GM10248 (cell line): ENCODE measurements around the gene EEFSEC.

Experiments
- CTCF ChIA-PET: fragments of 300-600 bp; sonication (Branson Sonifier 250); formaldehyde crosslinking; extraction: SDS; loops from one replicate; lab custom pipeline; 2021; ENCODE audit warnings: antibody characterized with exemption; lab: Yijun Ruan, JAX
- POLR2A ChIA-PET: fragments of 350-650 bp; sonication (Branson Sonifier 250); formaldehyde crosslinking; extraction: SDS; loops from one replicate; lab custom pipeline; 2020; ENCODE audit warnings: antibody characterized with exemption; lab: Yijun Ruan, JAX
- DNase-seq: peaks from one replicate; pipeline ENCODE4 v3.0.0; 2012; ENCODE audit errors: extremely low spot score
- CTCF ChIP-seq: IDR thresholded peaks from 2 replicates; pipeline ENCODE4 v1.5.1; 2012; ENCODE audit warnings: mild to moderate bottlenecking, low read depth; ENCODE audit errors: extremely low read depth, missing control alignments, control extremely low read depth

EEFSEC gene

GRCh38 chr3:128349963-128350599 is 196.8 kb downstream of the EEFSEC start:
- POLR2A ChIA-PET = no interaction called here
- TF ChIP-seq CTCF = no peak
- CTCF ChIA-PET = interaction anchor here (1.2 to 2.6 kb wide), 3 partner anchors 10 to 259 kb away, joined by 4 to 7 read pairs (median 5); no protein-coding TSS in a partner anchor
- DNase-seq = no peak

GRCh38 chr3:128351546-128351945 is 198.3 kb downstream of the EEFSEC start:
- POLR2A ChIA-PET = no interaction called here
- no peak for TF ChIP-seq CTCF
- no peak for DNase-seq
- CTCF ChIA-PET = interaction anchor here (2.6 kb wide), 1 partner anchor 9 kb away, joined by 7 read pairs; no protein-coding TSS in a partner anchor

GRCh38 chr3:128352326-128352725 is 199.0 kb downstream of the EEFSEC start:
- no peak for DNase-seq
- ChIA-PET CTCF (interaction anchor here (2.6 kb wide), 1 partner anchor 8 kb away, joined by 7 read pairs; no protein-coding TSS in a partner anchor), POLR2A (no interaction called here)

GRCh38 chr3:128353361-128353965 is 200.2 kb downstream of the EEFSEC start:
- no peak for DNase-seq
- ChIA-PET CTCF (no interaction called here), POLR2A (no interaction called here)
- TF ChIP-seq CTCF = no peak

More at GRCh38 chr3:128352326-128352725, 199.0 kb downstream of the EEFSEC start:
- no peak for TF ChIP-seq CTCF

GRCh38 chr3:128353991-128354687 is 200.9 kb downstream of the EEFSEC start:
- DNase-seq = no peak
- TF ChIP-seq CTCF = no peak
- POLR2A ChIA-PET = no interaction called here
- CTCF ChIA-PET = interaction anchor here (1.8 kb wide), 1 partner anchor 10 kb away, joined by 6 read pairs; no protein-coding TSS in a partner anchor
